H9 (cell line): ENCODE measurements around the gene EGLN3. TPM values are rescaled to one million over a fixed set of nuclear protein-coding genes. Genes with fewer than 3 reads are reported as not detected.

Source experiments
- DNase-seq: peaks from one replicate; pipeline ENCODE4 v3.0.0-alpha.2; 2017
- H2AFZ ChIP-seq: one replicate; pipeline ENCODE4 v1.6.1; 2013; ENCODE audit warnings: mild to moderate bottlenecking, low read length, control low read depth, moderate library complexity
- H2AK5ac ChIP-seq: 2 replicates; pipeline ENCODE4 v1.6.1; 2013; ENCODE audit warnings: low read length, control low read depth, mixed read lengths; ENCODE audit not compliant: insufficient read length
- H2BK120ac ChIP-seq: one replicate; pipeline ENCODE4 v1.6.1; 2013; ENCODE audit warnings: low read depth, mild to moderate bottlenecking, low read length, control low read depth, inconsistent platforms; ENCODE audit not compliant: poor library complexity, severe bottlenecking
- H2BK12ac ChIP-seq: 2 replicates; pipeline ENCODE4 v1.6.1; 2013; ENCODE audit warnings: low read length, control low read depth, mixed read lengths, low read depth; ENCODE audit not compliant: insufficient read length
- H2BK15ac ChIP-seq: 2 replicates; pipeline ENCODE4 v1.6.1; 2013; ENCODE audit warnings: low read depth, low read length, control low read depth
- H2BK20ac ChIP-seq: one replicate; pipeline ENCODE4 v1.6.1; 2013; ENCODE audit warnings: low read depth, mild to moderate bottlenecking, low read length, control low read depth, inconsistent platforms; ENCODE audit not compliant: poor library complexity, severe bottlenecking
- H2BK5ac ChIP-seq: 2 replicates; pipeline ENCODE4 v1.6.1; 2013; ENCODE audit warnings: low read length, control low read depth, mixed read lengths; ENCODE audit not compliant: insufficient read length
- H3K14ac ChIP-seq: 2 replicates; pipeline ENCODE4 v1.6.1; 2013; ENCODE audit warnings: low read length, control low read depth; ENCODE audit not compliant: insufficient read depth
- H3K18ac ChIP-seq: 2 replicates; pipeline ENCODE4 v1.6.1; 2013; ENCODE audit warnings: low read depth, mild to moderate bottlenecking, mixed read lengths, low read length, control low read depth; ENCODE audit not compliant: insufficient read length
- H3K23ac ChIP-seq: 2 replicates; pipeline ENCODE4 v1.6.1; 2013; ENCODE audit warnings: low read length, control low read depth, mixed read lengths, low read depth; ENCODE audit not compliant: insufficient read length
- H3K23me2 ChIP-seq: 2 replicates; pipeline ENCODE4 v1.6.1; 2013; ENCODE audit warnings: low read depth, mild to moderate bottlenecking, mixed read lengths, low read length, control low read depth; ENCODE audit not compliant: insufficient read length, poor library complexity, severe bottlenecking
- H3K27ac ChIP-seq: 2 replicates; pipeline ENCODE4 v1.5.1; 2013; ENCODE audit warnings: low read length, control low read depth, mixed read lengths, low read depth; ENCODE audit not compliant: insufficient read length
- H3K27me3 ChIP-seq: 2 replicates; pipeline ENCODE4 v1.6.1; 2013; ENCODE audit warnings: low read length, control low read depth, inconsistent platforms; ENCODE audit not compliant: insufficient read depth
- H3K4ac ChIP-seq: 2 replicates; pipeline ENCODE4 v1.6.1; 2013; ENCODE audit warnings: low read depth, mild to moderate bottlenecking, control low read depth, inconsistent platforms, low read length, moderate library complexity
- H3K4me1 ChIP-seq: 2 replicates; pipeline ENCODE4 v1.6.1; 2013; ENCODE audit warnings: low read length, control low read depth, inconsistent platforms; ENCODE audit not compliant: insufficient read depth
- H3K4me2 ChIP-seq: 2 replicates; pipeline ENCODE4 v1.6.1; 2013; ENCODE audit warnings: low read length, control low read depth, mixed read lengths; ENCODE audit not compliant: insufficient read length, insufficient read depth
- H3K56ac ChIP-seq: 2 replicates; pipeline ENCODE4 v1.6.1; 2013; ENCODE audit warnings: low read depth, mild to moderate bottlenecking, mixed read lengths, low read length, control low read depth; ENCODE audit not compliant: insufficient read length
- H3K79me1 ChIP-seq: 2 replicates; pipeline ENCODE4 v1.6.1; 2013; ENCODE audit warnings: low read depth, mild to moderate bottlenecking, moderate library complexity, low read length, control low read depth, inconsistent platforms; ENCODE audit not compliant: insufficient read depth, poor library complexity, severe bottlenecking
- H3K79me2 ChIP-seq: 2 replicates; pipeline ENCODE4 v1.6.1; 2013; ENCODE audit warnings: low read length, control low read depth, inconsistent platforms; ENCODE audit not compliant: insufficient read depth
- H3K9ac ChIP-seq: 2 replicates; pipeline ENCODE4 v1.6.1; 2013; ENCODE audit warnings: low read length, control low read depth, mixed read lengths; ENCODE audit not compliant: insufficient read length; ENCODE audit errors: extremely low read depth
- H3K9me3 ChIP-seq: one replicate; pipeline ENCODE4 v1.6.1; 2013; ENCODE audit warnings: low read depth, low read length, inconsistent platforms; ENCODE audit not compliant: control insufficient read depth
- H3T11ph ChIP-seq: one replicate; pipeline ENCODE4 v1.6.1; 2013; ENCODE audit warnings: mild to moderate bottlenecking, low read length, control low read depth, inconsistent platforms
- H4K20me1 ChIP-seq: one replicate; pipeline ENCODE4 v1.6.1; 2013; ENCODE audit not compliant: control insufficient read depth, insufficient read length, insufficient read depth
- H4K5ac ChIP-seq: 2 replicates; pipeline ENCODE4 v1.6.1; 2013; ENCODE audit warnings: low read depth, mild to moderate bottlenecking, mixed read lengths, low read length, control low read depth; ENCODE audit not compliant: insufficient read length
- H4K8ac ChIP-seq: replicated peaks from 2 replicates; pipeline ENCODE4 v1.6.1; 2013; ENCODE audit warnings: low read length, control low read depth, mixed read lengths, low read depth; ENCODE audit not compliant: insufficient read length
- H4K91ac ChIP-seq: 2 replicates; pipeline ENCODE4 v1.6.1; 2013; ENCODE audit warnings: low read depth, mild to moderate bottlenecking, moderate library complexity, mixed read lengths, low read length, control low read depth; ENCODE audit not compliant: insufficient read length
- H3K27ac Mint-ChIP-seq, 3 experiments: 2 replicates in 2 of 3; 3 replicates in 1 of 3; pipeline ENCODE4 v1.8.0; 2020 to 2021; ENCODE audit warnings: mixed read lengths in 3 of 3, mild to moderate bottlenecking in 1 of 3, moderate library complexity in 1 of 3
- H3K27me3 Mint-ChIP-seq: 2 replicates; pipeline ENCODE4 v1.8.0; 2021; ENCODE audit warnings: low read depth, mild to moderate bottlenecking, moderate library complexity, mixed read lengths
- H3K36me3 Mint-ChIP-seq, 3 experiments: 2 replicates in 2 of 3; 3 replicates in 1 of 3; pipeline ENCODE4 v1.8.0; 2020 to 2021; ENCODE audit warnings: low read depth in 3 of 3, mixed read lengths in 3 of 3; ENCODE audit not compliant: insufficient read depth in 1 of 3
- H3K4me1 Mint-ChIP-seq, 2 experiments: 2 replicates each; pipeline ENCODE4 v1.8.0; 2020; ENCODE audit warnings: mixed read lengths in 2 of 2
- H3K4me3 Mint-ChIP-seq, 2 experiments: 2 replicates in 1 of 2; 3 replicates in 1 of 2; pipeline ENCODE4 v1.8.0; 2020 to 2021; ENCODE audit warnings: mild to moderate bottlenecking in 2 of 2, mixed read lengths in 2 of 2, moderate library complexity in 1 of 2
- H3K9me3 Mint-ChIP-seq, 2 experiments: 2 replicates in 1 of 2; 3 replicates in 1 of 2; pipeline ENCODE4 v1.8.0; 2020; ENCODE audit warnings: mild to moderate bottlenecking in 2 of 2, mixed read lengths in 2 of 2, moderate library complexity in 1 of 2
- CTCF ChIP-seq: fragments of 200-600 bp; sonication (generic); conservative IDR thresholded peaks from 3 replicates; pipeline ENCODE4 v1.8.0; 2021; ENCODE audit warnings: antibody characterized with exemption, mild to moderate bottlenecking
- WGBS: extraction: QIAGEN DNeasy Blood & Tissue Kit; methylation state at CpG from one replicate; pipeline ENCODE4 v1.1.7; 2013; ENCODE audit warnings: missing lambda C conversion rate, low lambda C conversion rate, mixed read lengths; ENCODE audit not compliant: insufficient read length; ENCODE audit errors: extremely low coverage; 5-methylcytosine and 5-hydroxymethylcytosine counted together
- total RNA-seq: library from RNA; stranded (reverse); gene quantifications from 2 replicates; pipeline ENCODE4 v1.2.1, GENCODE V29; 2021

EGLN3 gene
- total RNA-seq, 1 experiment from 2014 or later, result 19.8 TPM

- Histone ChIP-seq H3K79me1 (no peaks in the 10 kb centered on the region), H2AFZ (no peak overlapping the region), H3K56ac (no peak overlapping the region), H3K4me2 (no peak overlapping the region), H2BK12ac (no peak overlapping the region), H2BK15ac (no peak overlapping the region), H3K4ac (no peak overlapping the region), H4K91ac (no peak overlapping the region), H3K23ac (no peak overlapping the region), H2BK5ac (no peak overlapping the region), H3K27me3 (no peaks in the 10 kb centered on the region), H4K8ac (no peak overlapping the region), H3K14ac (no peak overlapping the region), H2BK20ac (no peak overlapping the region), H3K23me2 (no peaks in the 10 kb centered on the region), H3T11ph (no peak overlapping the region), H4K5ac (peak overlapping the region; percentile 68), H3K9me3 (no peaks in the 10 kb centered on the region), H3K18ac (no peak overlapping the region), H3K79me2 (no peaks in the 10 kb centered on the region), H3K27ac (no peak overlapping the region), H3K9ac (no peak overlapping the region), H2BK120ac (no peak overlapping the region), H2AK5ac (no peak overlapping the region), H4K20me1 (no peaks in the 10 kb centered on the region), H3K4me1 (no peaks in the 10 kb centered on the region)
- no peak overlapping the region for H3K4me3 Mint-ChIP-seq
- peaks cover 19 to 20% of the 10 kb centered on the region in 2 experiments; a peak in 4 of 5 replicates for H3K9me3 Mint-ChIP-seq
- peaks cover 0 to 3% of the 10 kb centered on the region in 2 experiments; a peak in 1 of 4 replicates for H3K4me1 Mint-ChIP-seq
- peaks cover 8 to 11% (median 10%) of the 10 kb centered on the region in 3 experiments for H3K36me3 Mint-ChIP-seq
- no peak for TF ChIP-seq CTCF
- no CpG with 5 or more reads among the region's 4 CpGs for WGBS
- H3K27ac Mint-ChIP-seq, result no peak overlapping the region
- DNase-seq, result no peak
- H3K27me3 Mint-ChIP-seq, result peaks cover 6% of the 10 kb centered on the region; the same call in 1 of the 2 replicates
Observed at GRCh38 chr14:33987565-33988080, 36.7 kb upstream of the EGLN3 start.
